RCC 7860 (cell line): Measurements from ENCODE around the gene MTSS2.

Experiments used
- DNase-seq: peaks from one replicate; pipeline ENCODE4 v3.0.0-alpha.2; 2015; ENCODE audit warnings: low spot score
- FAIRE-seq: peaks from 2 replicates; lab custom pipeline; 2012; peaks lifted over from hg19 to GRCh38; lab: Jason Lieb, UNC

MTSS2 gene

GRCh38 chr16:70714581-70715054 is 28.8 kb upstream of the MTSS2 start:
- DNase-seq (no peak), FAIRE-seq (no peak)

GRCh38 chr16:70713824-70714223 is 28.0 kb upstream of the MTSS2 start:
- no peak for DNase-seq

DNA sequence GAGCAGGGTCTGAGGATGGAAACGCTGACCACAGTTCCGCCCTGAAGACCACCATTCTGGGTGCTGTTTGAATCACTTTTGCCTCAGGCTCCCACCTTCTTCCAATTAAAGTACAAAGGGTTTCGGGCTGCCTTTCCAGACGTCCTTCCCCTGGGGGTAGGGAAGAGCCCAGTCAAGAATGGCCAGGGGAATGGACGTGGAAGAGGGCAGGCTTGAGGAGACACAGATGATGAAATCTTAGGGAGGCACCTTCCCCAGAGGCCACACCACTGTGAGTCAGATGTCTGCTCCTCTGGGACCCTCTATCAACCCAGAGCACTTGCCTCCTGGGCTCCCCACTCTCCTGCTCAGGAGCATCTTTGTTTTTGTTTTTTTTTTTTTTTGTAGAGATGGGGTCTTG is 27.5 kb upstream of the MTSS2 start:
- DNase-seq: no peak
- FAIRE-seq: no peak

More at GRCh38 chr16:70713824-70714223, 28.0 kb upstream of the MTSS2 start:
- no peak for FAIRE-seq

DNA sequence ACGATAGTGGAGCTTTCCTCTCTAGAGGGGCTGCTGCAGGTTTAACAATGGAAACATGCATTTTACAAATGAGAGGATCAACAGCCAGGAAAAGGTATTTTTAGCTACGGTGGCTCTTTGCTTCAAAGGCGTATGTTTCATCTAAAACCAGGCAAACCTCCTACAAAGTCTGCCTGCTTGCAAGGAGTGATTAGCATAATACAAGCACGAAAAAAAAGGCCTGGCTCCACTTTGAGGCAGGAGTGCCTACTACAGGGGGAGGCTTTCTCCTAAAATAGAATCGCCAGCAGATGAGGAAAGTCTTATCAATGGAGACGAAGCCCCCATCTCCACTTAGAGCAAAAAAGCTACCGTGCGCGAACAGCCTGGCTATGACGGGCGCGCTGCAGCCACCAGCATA is 27.1 kb upstream of the MTSS2 start:
- FAIRE-seq: no peak
- DNase-seq: no peak

DNA sequence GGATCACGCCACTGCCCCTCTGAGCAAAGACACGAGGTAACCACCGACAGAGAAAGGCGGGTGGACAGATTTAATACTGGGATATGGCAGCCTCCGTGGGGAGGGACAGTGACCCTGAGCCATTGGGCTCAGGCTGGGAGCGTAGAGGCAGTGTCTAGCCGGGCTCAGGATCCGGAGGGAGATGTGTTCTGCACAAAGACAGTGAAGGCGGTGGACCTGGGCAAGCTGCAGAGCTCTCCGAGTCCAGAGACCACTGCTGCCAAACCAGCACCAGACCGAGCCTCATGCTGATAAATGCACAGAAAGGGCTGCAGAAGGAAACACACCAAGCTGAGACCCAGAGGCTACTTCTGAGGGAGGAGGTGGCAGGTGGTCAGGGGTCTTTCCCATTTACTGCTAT is 26.5 kb upstream of the MTSS2 start:
- DNase-seq: no peak
- no peak for FAIRE-seq

GRCh38 chr16:70711211-70712031 is 25.6 kb upstream of the MTSS2 start:
- no peak for DNase-seq
- FAIRE-seq: no peak

GRCh38 chr16:70710422-70711210 is 24.8 kb upstream of the MTSS2 start:
- DNase-seq: no peak
- no peak for FAIRE-seq

DNA sequence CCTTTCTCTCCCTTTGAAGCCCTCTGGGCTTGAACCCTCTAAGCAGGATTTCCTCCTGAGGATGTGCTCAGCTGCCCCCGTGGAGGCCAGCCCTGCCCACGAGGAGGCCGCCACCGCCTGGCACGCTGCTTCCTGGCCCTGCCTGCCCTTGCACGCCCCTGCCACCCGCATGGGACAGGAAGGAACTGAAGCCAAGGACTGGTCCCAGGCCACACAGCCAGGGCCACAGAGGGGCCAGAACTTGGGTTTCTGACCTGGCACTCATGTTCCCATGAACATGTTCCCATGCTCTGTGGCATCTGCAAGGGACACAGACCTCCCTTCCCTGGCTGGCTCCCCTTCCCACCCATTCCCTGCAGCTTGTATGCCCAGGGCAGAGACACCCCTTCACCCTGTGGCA is 24.1 kb upstream of the MTSS2 start:
- DNase-seq (no peak), FAIRE-seq (no peak)

DNA sequence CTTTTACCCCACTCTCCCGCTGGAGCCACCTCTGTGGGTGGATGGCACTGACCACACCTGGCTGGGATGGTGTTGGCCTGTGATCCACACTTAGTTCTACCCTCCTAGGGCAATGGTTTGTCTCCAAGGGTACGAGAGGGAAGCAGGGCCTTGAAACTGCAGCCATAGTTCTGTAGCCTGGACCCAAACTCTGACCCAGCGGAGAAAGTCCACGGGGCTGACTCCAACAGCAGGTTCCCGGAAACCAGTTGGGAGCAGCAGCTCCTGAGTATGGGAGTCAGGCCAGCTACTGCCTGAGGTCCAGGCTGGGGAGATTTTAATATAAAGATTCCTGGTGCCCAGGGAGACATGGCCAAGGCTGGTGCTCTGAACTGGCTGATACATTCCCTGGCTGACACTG is 23.6 kb upstream of the MTSS2 start:
- DNase-seq (no peak), FAIRE-seq (no peak)

DNA sequence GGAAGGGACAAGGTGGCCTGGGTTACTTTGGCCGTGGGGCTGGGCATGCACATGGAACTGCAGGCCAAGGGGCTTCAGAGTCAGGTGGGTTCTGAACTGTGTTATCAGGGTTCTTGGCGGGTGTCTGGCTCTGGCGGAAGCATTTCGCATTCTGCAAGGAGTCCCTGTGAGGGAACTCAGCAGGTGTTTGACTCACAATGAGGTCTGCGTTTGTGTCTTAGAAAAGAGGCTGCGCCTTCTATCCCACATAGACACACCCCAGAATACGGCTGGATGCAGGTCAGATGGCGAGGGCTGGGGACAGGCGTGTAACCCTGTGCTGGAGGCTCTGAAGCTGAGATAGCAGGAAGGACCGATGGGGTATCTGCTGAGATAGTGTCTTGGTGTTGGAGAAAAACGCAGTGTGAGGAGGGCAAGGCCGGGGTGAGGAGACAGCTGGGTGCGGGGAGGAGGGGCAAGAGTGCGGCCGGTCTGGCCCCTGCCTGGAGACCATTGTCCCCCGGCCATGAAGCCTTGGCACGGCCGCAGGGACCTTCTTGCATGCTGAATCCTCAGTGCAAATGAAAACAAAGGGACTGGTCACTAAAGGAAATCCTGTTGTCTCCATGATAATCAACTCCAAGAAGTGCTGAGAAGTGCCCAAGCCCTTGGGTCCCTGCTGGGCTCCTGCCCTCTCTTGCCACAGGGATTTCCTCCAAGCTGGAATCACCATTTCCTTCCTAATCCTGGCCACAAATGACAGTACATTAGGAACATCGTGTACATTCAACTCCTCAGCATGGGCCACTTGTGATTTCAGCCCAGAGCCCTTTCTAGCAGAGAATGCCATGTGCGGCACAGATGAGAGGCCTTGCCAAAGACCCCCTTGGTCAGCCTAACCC is 22.8 kb upstream of the MTSS2 start:
- DNase-seq: no peak
- FAIRE-seq: no peak

GRCh38 chr16:70706948-70707465 is 21.2 kb upstream of the MTSS2 start:
- peak; percentile 22 for DNase-seq
- FAIRE-seq: no peak

DNA sequence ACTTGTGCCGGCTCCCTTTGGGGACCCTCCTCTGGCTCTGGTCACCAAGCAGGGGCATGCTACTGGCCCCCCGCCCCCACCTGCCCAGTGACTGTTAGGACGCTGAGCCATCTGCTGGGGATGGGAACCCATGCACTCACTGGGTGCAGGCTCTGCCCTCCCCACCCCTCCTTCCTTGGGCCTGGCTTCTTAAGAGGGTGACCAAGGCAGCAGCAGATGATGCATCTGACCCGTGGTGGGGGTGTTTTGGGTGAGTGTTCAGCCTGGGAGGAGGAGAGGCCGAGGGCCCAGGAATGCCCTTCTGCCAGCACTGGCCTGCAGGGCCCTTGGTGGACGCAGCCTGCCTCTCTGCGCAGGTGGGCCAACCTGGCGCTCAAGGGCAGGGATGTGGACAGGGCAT is 19.2 kb upstream of the MTSS2 start:
- no peak for FAIRE-seq
- no peak for DNase-seq

GRCh38 chr16:70704586-70704985 is 18.7 kb upstream of the MTSS2 start:
- DNase-seq: no peak
- no peak for FAIRE-seq

DNA sequence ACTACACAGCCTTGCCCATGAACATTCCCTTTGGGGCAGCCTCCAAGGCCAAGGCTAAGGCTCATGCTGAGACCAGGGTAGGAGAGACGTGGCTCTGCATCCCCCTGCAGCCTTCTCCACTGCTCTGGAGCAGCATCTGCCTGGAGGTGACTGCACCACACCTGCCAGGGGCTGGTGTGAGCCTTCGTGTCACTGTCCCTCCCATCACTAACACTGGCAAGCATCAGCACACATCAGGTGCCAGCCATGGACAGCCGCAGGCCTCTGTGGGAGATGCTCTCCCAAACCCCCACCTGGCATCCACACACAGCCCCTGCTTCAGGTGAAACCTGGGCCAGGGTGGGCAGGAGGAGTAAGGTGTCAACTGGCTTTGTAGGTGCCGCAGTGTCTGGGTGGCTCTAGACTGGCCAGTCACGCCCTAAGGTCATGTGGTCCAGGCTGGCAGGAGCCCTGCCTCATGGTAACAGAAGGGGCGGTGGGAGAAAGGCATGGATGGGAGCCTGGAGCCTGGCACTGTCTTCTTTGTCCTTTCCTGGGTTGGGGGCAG is 18.1 kb upstream of the MTSS2 start:
- no peak for FAIRE-seq

DNA sequence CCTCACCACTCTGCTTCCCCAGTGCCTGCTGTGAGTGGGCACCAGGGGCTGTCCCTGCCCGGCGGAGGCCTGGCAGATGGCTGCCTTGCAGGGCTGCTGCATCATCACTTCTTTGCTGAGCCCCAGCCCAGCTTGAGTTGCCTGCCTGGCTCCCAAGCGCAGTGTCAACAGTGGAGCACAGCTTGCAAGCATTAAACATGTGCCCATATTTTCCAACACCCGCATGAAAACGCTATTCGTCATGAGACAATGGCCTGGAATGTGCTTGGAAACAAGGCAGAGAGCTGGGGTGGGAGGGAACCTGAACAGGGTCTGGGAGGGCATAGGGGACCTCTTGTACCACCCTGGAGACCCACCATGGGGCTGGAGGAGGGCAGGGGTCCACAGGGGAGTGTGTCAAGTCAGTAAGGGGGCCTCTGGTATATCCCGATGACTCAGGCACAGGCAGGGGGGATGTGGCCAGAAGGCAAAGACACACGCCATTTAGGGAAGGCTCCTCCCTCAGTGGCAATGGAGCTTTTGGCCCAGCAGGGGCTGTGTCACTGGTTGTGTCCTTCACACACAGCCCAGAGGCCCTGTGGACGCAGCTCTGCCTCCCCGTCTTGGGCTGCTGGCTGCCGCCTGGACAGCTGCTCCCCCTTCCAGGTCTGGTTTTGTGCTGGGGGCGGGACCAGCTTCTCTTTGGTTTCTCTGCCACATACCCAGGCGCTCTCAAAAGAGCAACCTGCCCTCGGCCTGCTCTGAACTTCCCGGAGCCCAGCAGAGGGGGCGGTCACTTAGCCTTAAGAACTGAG is 17.4 kb upstream of the MTSS2 start:
- DNase-seq: no peak
- no peak for FAIRE-seq

More for the DNA sequence above, 18.1 kb upstream of the MTSS2 start:
- DNase-seq: no peak

DNA sequence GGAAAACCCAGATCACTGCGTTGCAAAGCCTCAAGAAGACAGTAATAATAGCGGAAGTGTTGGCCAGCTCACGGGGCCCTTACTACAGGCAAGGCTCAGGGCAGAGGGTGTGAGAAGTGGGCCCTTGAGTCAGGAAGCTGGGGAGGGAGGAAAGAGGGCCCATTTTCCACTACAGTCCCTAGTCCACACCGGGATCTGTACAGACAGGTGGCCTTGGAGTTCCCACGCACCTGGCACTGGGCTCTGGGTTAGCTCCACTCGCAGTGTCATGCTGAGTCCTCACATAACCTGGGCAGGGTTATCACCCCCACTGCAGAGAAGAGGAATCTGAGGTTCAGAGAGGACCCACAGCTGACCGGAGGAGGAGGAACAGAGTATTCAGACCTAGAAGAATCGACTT is 16.8 kb upstream of the MTSS2 start:
- FAIRE-seq (no peak), DNase-seq (no peak)

DNA sequence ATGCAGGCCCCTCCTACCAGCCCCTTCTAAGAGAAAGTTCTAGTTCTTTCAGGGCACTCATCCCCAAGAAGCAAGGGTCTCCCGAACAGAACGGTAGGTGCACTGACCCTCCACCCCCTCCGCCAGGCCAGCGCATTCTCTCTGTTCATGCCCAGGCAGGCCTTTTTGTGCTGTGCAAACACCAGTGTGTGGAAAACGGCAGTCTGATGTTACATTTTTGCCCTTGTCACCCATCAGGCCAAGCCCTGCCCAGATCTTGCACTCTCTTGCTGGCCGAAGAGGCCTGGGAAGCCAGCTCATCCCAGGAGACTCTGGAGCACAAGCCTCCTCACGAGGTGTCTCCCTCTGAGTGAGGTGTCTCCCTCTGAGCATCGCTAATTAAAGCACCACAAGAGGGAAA is 16.1 kb upstream of the MTSS2 start:
- DNase-seq: no peak
- no peak for FAIRE-seq

DNA sequence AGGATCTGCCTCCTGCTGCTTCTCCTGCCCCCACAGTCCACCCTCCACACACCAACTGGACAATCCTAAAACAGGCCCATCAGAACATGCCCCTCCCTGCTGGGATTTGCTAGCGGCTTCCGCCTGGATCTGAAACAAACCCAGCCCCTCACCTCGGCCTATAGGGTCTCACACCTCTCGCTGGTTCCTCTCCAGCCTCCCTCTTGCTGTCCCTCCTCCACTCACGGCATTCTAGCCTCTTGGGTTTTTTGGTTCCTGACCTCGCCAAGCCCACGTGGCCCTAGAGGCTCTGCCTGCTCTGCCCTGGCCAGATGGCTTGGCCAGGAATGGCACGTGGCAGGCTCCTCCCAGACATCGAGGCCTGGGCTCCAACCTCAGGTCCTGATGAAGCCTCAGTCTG is 15.7 kb upstream of the MTSS2 start:
- FAIRE-seq (no peak), DNase-seq (no peak)

DNA sequence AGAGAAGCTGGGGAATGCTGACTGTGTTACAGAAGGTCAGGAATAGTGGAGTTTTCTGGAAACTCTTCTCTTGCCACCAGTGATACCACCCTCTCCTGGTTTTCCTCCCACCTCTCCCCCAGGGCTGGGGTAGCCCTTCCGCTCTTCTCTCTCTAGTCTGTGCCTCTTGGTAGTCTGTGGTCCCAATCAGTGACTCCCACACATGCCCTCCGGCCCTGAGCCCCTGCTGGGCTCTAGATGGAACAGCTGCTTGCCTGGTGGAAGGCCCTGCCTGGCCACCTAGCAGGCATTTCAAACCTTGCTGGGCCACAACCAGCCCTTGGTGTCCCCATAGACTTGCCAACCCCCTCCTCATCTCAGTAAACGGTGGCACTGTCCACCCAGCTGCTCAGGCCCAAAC is 15.2 kb upstream of the MTSS2 start:
- no peak for DNase-seq
- no peak for FAIRE-seq
